CD14-positive monocyte (primary cell): Measurements from ENCODE around the gene SLC22A14. TPM values are rescaled to one million over a fixed set of nuclear protein-coding genes. Genes with fewer than 3 reads are reported as not detected.

ENCODE experiments used
- DNase-seq, 3 donors: peaks; one replicate each; pipeline ENCODE4 v3.0.0-alpha.2; 2011 to 2022
- H2AFZ ChIP-seq: 2 replicates; pipeline ENCODE4 v1.6.0; 2012; ENCODE audit warnings: mild to moderate bottlenecking, low read depth, low read length, inconsistent platforms; ENCODE audit not compliant: insufficient read depth, poor library complexity, severe bottlenecking
- H3K27ac ChIP-seq, 2 donors: 1 replicate in 1 of 2; 2 replicates in 1 of 2; pipeline ENCODE4 v1.5.1; 2012 to 2013; ENCODE audit warnings: low read length in 2 of 2, control low read depth in 1 of 2, inconsistent platforms in 1 of 2, low read depth in 1 of 2, mild to moderate bottlenecking in 1 of 2
- H3K27me3 ChIP-seq, 2 donors: one replicate each; pipeline versions ENCODE4 v1.6.0 to v1.6.1; 2011 to 2013; ENCODE audit warnings: low read length in 2 of 2; ENCODE audit not compliant: control insufficient read depth in 2 of 2, insufficient read depth in 2 of 2
- H3K36me3 ChIP-seq, 2 donors: replicated peaks in 1 of 2; 1 replicate in 1 of 2; 2 replicates in 1 of 2; pipeline versions ENCODE4 v1.5.1 to v1.6.1; 2012 to 2013; ENCODE audit warnings: low read length in 2 of 2, control low read depth in 1 of 2, inconsistent platforms in 1 of 2, mild to moderate bottlenecking in 1 of 2; ENCODE audit not compliant: insufficient read depth in 2 of 2, control insufficient read depth in 1 of 2
- H3K4me1 ChIP-seq, 2 donors: 1 replicate in 1 of 2; 2 replicates in 1 of 2; pipeline versions ENCODE4 v1.5.1 to v1.6.1; 2012 to 2013; ENCODE audit warnings: low read length in 2 of 2, control low read depth in 1 of 2, inconsistent platforms in 1 of 2, mild to moderate bottlenecking in 1 of 2, moderate library complexity in 1 of 2; ENCODE audit not compliant: insufficient read depth in 2 of 2, control insufficient read depth in 1 of 2
- H3K4me2 ChIP-seq: replicated peaks from 2 replicates; pipeline ENCODE3; 2012; ENCODE audit warnings: low read length, moderate library complexity, mild to moderate bottlenecking; ENCODE audit not compliant: poor library complexity, severe bottlenecking; ENCODE audit errors: extremely low read depth
- H3K4me3 ChIP-seq, 3 experiments: fragments of 200-600 bp in 1 of 3; sonication (generic) in 1 of 3; replicated peaks in 1 of 3; 1 replicate in 2 of 3; 2 replicates in 1 of 3; pipeline ENCODE4 v1.5.1; 2011 to 2013; ENCODE audit warnings: low read length in 3 of 3, mild to moderate bottlenecking in 3 of 3, control low read depth in 2 of 3, low read depth in 2 of 3, inconsistent platforms in 1 of 3, moderate library complexity in 1 of 3
- H3K79me2 ChIP-seq: 2 replicates; pipeline ENCODE4 v1.6.0; 2012; ENCODE audit warnings: mild to moderate bottlenecking, control low read depth, inconsistent platforms, low read length, moderate library complexity; ENCODE audit not compliant: insufficient read depth
- H3K9ac ChIP-seq: 2 replicates; pipeline ENCODE4 v1.6.0; 2017; ENCODE audit warnings: low read length, mild to moderate bottlenecking; ENCODE audit not compliant: insufficient read depth, poor library complexity, severe bottlenecking
- H3K9me3 ChIP-seq, 2 donors: replicated peaks in 1 of 2; 1 replicate in 1 of 2; 2 replicates in 1 of 2; pipeline versions ENCODE4 v1.5.1 to v1.6.1; 2012 to 2013; ENCODE audit warnings: low read length in 2 of 2, control low read depth in 1 of 2; ENCODE audit not compliant: control insufficient read depth in 1 of 2, insufficient read depth in 1 of 2
- H4K20me1 ChIP-seq: 2 replicates; pipeline ENCODE4 v1.6.0; 2012; ENCODE audit warnings: mild to moderate bottlenecking, low read length, control low read depth, moderate library complexity; ENCODE audit not compliant: insufficient read depth
- H3K27ac Mint-ChIP-seq, 7 donors: one replicate each; pipeline ENCODE4 v1.8.0; 2020; ENCODE audit warnings: mild to moderate bottlenecking in 7 of 7, mixed read lengths in 7 of 7, moderate library complexity in 6 of 7, inconsistent platforms in 2 of 7
- H3K27me3 Mint-ChIP-seq, 3 donors: one replicate each; pipeline ENCODE4 v1.8.0; 2021 to 2022; ENCODE audit warnings: low read depth in 3 of 3, mild to moderate bottlenecking in 3 of 3, mixed read lengths in 3 of 3, moderate library complexity in 3 of 3, inconsistent platforms in 1 of 3
- H3K36me3 Mint-ChIP-seq, 2 donors: one replicate each; pipeline ENCODE4 v1.8.0; 2020; ENCODE audit warnings: mixed read lengths in 2 of 2, inconsistent platforms in 1 of 2, mild to moderate bottlenecking in 1 of 2
- H3K4me1 Mint-ChIP-seq: one replicate; pipeline ENCODE4 v1.8.0; 2020; ENCODE audit warnings: mild to moderate bottlenecking, mixed read lengths
- H3K4me3 Mint-ChIP-seq, 2 donors: one replicate each; pipeline ENCODE4 v1.8.0; 2020; ENCODE audit warnings: mild to moderate bottlenecking in 2 of 2, mixed read lengths in 2 of 2, moderate library complexity in 1 of 2
- H3K9me3 Mint-ChIP-seq, 7 donors: one replicate each; pipeline ENCODE4 v1.8.0; 2020 to 2022; ENCODE audit warnings: mixed read lengths in 7 of 7, mild to moderate bottlenecking in 6 of 7, moderate library complexity in 6 of 7, inconsistent platforms in 2 of 7
- WGBS: methylation state at CpG from one replicate; pipeline ENCODE4 v1.1.5; 2013; ENCODE audit warnings: missing lambda C conversion rate; ENCODE audit not compliant: insufficient coverage; 5-methylcytosine and 5-hydroxymethylcytosine counted together
- intact Hi-C, 2 donors: fragments of 100-400 bp; cut with micrococcal nuclease; formaldehyde crosslinking; loops; one replicate each; pipeline versions ENCODE4 v1.15.0 to v1.15.1; 2023
- polyA plus RNA-seq, 3 donors: library from polyadenylated mRNA; depleted of rRNA in 1 of 3; unstranded in 2 of 3; stranded (reverse) in 1 of 3; fragments of 300-500 nt in 2 of 3; fragments of >200 nt in 1 of 3; fragmentation: Illumina TruSeq in 2 of 3; gene quantifications; 1 replicate in 2 of 3; 2 replicates in 1 of 3; pipeline ENCODE4 v1.2.3, GENCODE V29; 2012 to 2021
- TF ChIP-seq, protein P1 (sequence below): fragments of 200-600 bp; IDR thresholded peaks from one replicate; pipeline ENCODE4 v1.8.0; 2022; ENCODE audit warnings: antibody characterized with exemption, mild to moderate bottlenecking

SLC22A14 gene
- polyA plus RNA-seq, 3 donors, result 0.45 TPM; not detected in 2

DNA sequence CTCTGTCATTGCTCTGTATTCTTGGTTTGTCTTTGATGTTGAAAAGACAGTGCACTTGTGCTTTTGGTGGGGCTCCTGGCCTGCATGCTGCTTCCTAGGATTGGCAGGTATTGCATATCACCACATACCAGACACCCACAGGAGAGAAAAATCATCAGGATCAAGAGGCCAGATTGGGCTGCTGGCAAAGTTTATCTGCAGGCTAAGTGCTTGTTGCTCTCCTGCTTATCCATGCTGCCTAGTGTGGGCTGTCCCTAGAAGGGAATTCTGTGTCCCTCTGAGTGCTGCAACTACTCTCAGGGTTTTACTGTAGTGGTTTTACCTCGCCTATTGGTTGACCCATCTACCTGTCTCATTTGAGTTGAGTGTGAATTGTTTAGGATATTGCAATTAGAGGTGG lies 17.3 kb upstream of the SLC22A14 start:
- Histone ChIP-seq H3K27me3 (no peaks in the 10 kb centered on the region), H3K79me2 (no peaks in the 10 kb centered on the region), H3K4me1 (peaks cover 19 to 20% of the 10 kb centered on the region in 2 donors), H3K9ac (no peak overlapping the region), H3K4me3 (no peak overlapping the region), H3K27ac (no peak overlapping the region), H2AFZ (no peak overlapping the region), H3K36me3 (no peaks in the 10 kb centered on the region), H3K4me2 (no peak overlapping the region), H3K9me3 (no peaks in the 10 kb centered on the region), H4K20me1 (no peaks in the 10 kb centered on the region)
- peaks cover 19% of the 10 kb centered on the region for H3K4me1 Mint-ChIP-seq
- peaks cover 0 to 2% (median 0%) of the 10 kb centered on the region in 3 donors for H3K27me3 Mint-ChIP-seq
- H3K9me3 Mint-ChIP-seq, result peaks cover 0 to 3% (median 0%) of the 10 kb centered on the region in 7 donors
- H3K4me3 Mint-ChIP-seq, result no peak overlapping the region
- intact Hi-C loops, result no loop called here
- DNase-seq, result no peak
- TF ChIP-seq, protein P1, sequence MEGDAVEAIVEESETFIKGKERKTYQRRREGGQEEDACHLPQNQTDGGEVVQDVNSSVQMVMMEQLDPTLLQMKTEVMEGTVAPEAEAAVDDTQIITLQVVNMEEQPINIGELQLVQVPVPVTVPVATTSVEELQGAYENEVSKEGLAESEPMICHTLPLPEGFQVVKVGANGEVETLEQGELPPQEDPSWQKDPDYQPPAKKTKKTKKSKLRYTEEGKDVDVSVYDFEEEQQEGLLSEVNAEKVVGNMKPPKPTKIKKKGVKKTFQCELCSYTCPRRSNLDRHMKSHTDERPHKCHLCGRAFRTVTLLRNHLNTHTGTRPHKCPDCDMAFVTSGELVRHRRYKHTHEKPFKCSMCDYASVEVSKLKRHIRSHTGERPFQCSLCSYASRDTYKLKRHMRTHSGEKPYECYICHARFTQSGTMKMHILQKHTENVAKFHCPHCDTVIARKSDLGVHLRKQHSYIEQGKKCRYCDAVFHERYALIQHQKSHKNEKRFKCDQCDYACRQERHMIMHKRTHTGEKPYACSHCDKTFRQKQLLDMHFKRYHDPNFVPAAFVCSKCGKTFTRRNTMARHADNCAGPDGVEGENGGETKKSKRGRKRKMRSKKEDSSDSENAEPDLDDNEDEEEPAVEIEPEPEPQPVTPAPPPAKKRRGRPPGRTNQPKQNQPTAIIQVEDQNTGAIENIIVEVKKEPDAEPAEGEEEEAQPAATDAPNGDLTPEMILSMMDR, result no peak
- peaks cover 5% of the 10 kb centered on the region in 2 donors for H3K36me3 Mint-ChIP-seq
- 100% methylated on average over 1 of the region's 1 CpG for WGBS
- peak overlapping the region in 2 of 7 donors; percentile 2 to 58 for H3K27ac Mint-ChIP-seq

DNA sequence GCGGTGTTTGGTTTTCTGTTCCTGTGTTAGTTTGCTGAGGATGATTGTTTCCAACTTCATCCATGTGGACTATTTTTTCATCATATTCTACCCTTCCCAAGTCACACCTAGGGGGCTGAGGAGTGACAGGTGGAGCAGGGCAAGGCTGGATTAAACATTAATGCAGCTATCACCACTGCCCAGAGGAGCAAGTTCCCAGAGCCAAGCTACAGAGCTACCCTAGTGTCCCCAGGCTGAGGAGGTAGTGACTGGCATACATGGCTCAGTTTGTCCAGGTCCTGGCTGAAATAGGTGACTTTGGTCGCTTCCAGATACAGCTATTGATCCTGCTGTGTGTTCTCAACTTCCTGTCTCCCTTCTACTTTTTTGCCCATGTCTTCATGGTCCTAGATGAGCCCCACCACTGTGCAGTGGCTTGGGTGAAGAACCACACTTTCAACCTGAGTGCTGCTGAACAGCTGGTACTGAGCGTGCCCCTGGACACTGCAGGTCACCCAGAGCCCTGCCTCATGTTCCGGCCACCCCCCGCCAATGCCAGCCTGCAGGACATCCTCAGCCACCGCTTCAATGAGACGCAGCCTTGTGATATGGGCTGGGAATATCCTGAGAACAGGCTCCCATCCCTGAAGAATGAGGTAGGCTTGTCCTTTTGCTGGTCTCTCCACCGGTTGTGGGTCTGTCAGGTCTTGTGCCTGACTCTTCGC lies 16.3 kb upstream of the SLC22A14 start, which contains the start of gene SLC22A13:
Gene SLC22A13 (plus strand): TSS at position 209 of the 704 bp plus-strand sequence. CDS start 49 bp downstream, at position 258.
- H3K4me1 Mint-ChIP-seq, result peaks cover 19% of the 10 kb centered on the region
- Histone ChIP-seq H3K36me3 (no peaks in the 10 kb centered on the region), H3K79me2 (no peaks in the 10 kb centered on the region), H3K9me3 (no peaks in the 10 kb centered on the region), H3K9ac (no peak within 1 kb of the TSS), H3K27ac (no peak within 1 kb of the TSS), H2AFZ (no peak within 1 kb of the TSS), H3K4me2 (no peak within 1 kb of the TSS), H3K27me3 (no peaks in the 10 kb centered on the region), H4K20me1 (no peaks in the 10 kb centered on the region), H3K4me1 (peaks cover 19 to 20% of the 10 kb centered on the region in 2 donors), H3K4me3 (no peak within 1 kb of the TSS)
- intact Hi-C loops, result no loop called here
- no peak for DNase-seq
- TF ChIP-seq, protein P1, result no peak
- peak within 1 kb of the TSS in 2 of 7 donors; percentile 2 to 58 for H3K27ac Mint-ChIP-seq
- H3K4me3 Mint-ChIP-seq, result no peak within 1 kb of the TSS
- whole genome bisulfite sequencing, result 92% methylated on average over 7 of the region's 9 CpGs
- H3K36me3 Mint-ChIP-seq, result peaks cover 3 to 5% of the 10 kb centered on the region in 2 donors
- H3K9me3 Mint-ChIP-seq, result peaks cover 0 to 3% (median 0%) of the 10 kb centered on the region in 7 donors
- peaks cover 0 to 2% (median 0%) of the 10 kb centered on the region in 3 donors for H3K27me3 Mint-ChIP-seq
